ENCODE data around the gene KCMF1. TPM values are rescaled to one million over a fixed set of nuclear protein-coding genes. Genes with fewer than 3 reads are reported as not detected.

KCMF1 gene
- total and polyA plus RNA-seq, 2 experiments from 2014 or later = 50.8 to 63.0 TPM

- no peak overlapping the region for H3K4me3 ChIP-seq
- H3K4me2 ChIP-seq = peak overlapping the region; percentile 34
- H4K20me1 ChIP-seq (ENCODE audit: insufficient read depth, poor library complexity, severe bottlenecking) = no peaks in the 10 kb centered on the region
- H3K79me2 ChIP-seq = peaks cover 18% of the 10 kb centered on the region
- no peaks in the 10 kb centered on the region for H3K36me3 ChIP-seq (replicated peaks; ENCODE audit: insufficient read depth, low read depth)
- peaks cover 32% of the 10 kb centered on the region for H3K4me1 ChIP-seq (ENCODE audit: insufficient read depth)
- no peaks in the 10 kb centered on the region for H3K27me3 ChIP-seq
- H2AFZ ChIP-seq = no peak overlapping the region
- TF ChIP-seq EZH2 (IDR thresholded peaks at IDR 0.05; ENCODE audit: borderline replicate concordance) (no peak), EZH2phosphoT487 (IDR thresholded peaks at IDR 0.05; ENCODE audit: low read depth, severe bottlenecking, unreplicated experiment) (no peak)
- TF ChIP-seq, protein P1, sequence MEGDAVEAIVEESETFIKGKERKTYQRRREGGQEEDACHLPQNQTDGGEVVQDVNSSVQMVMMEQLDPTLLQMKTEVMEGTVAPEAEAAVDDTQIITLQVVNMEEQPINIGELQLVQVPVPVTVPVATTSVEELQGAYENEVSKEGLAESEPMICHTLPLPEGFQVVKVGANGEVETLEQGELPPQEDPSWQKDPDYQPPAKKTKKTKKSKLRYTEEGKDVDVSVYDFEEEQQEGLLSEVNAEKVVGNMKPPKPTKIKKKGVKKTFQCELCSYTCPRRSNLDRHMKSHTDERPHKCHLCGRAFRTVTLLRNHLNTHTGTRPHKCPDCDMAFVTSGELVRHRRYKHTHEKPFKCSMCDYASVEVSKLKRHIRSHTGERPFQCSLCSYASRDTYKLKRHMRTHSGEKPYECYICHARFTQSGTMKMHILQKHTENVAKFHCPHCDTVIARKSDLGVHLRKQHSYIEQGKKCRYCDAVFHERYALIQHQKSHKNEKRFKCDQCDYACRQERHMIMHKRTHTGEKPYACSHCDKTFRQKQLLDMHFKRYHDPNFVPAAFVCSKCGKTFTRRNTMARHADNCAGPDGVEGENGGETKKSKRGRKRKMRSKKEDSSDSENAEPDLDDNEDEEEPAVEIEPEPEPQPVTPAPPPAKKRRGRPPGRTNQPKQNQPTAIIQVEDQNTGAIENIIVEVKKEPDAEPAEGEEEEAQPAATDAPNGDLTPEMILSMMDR (IDR thresholded peaks at IDR 0.05; ENCODE audit: poor library complexity) = no peak
- WGBS (ENCODE audit: low lambda C conversion rate, missing lambda C conversion rate) = 50% methylated on average over 5 of the region's 5 CpGs
- H3K27ac ChIP-seq = peak overlapping the region; percentile 85
- H3K9me3 ChIP-seq (ENCODE audit: low read depth) = no peaks in the 10 kb centered on the region
- no peak for DNase-seq (ENCODE audit: low spot score)
- H3K9me2 ChIP-seq (replicated peaks; ENCODE audit: insufficient read depth) = no peaks in the 10 kb centered on the region
Observed at GRCh38 chr2:84959566-84960506, 11.1 kb upstream of the KCMF1 start.

DNA sequence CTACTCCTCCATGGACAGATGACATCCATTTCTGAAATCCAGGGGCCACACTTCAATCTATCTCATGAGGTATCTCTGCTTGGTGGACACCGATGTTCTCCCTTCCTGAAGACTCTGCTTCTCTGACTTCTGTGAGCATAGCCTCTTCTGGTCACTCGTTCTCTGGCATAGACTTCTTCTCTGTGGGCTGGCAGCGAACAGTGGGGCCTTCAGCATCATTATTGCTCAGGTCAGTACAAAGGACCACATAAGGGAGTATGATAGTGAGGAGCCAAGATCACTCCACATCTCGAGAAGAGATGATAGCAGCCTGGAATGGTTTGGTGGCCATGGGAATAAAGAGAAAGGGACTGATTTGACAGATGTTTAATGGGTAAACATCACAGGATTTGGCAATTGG, 8.0 kb upstream of the KCMF1 start:
- no peaks in the 10 kb centered on the region for H3K9me3 ChIP-seq (ENCODE audit: low read depth)
- no peak overlapping the region for H3K4me3 ChIP-seq
- no peak overlapping the region for H2AFZ ChIP-seq
- H3K27me3 ChIP-seq = no peaks in the 10 kb centered on the region
- no peak for DNase-seq (ENCODE audit: low spot score)
- H3K36me3 ChIP-seq (replicated peaks; ENCODE audit: insufficient read depth, low read depth) = no peaks in the 10 kb centered on the region
- peaks cover 49% of the 10 kb centered on the region for H3K79me2 ChIP-seq
- WGBS (ENCODE audit: low lambda C conversion rate, missing lambda C conversion rate) = 92% methylated on average over 4 of the region's 4 CpGs
- no peaks in the 10 kb centered on the region for H4K20me1 ChIP-seq (ENCODE audit: insufficient read depth, poor library complexity, severe bottlenecking)
- TF ChIP-seq EZH2phosphoT487 (IDR thresholded peaks at IDR 0.05; ENCODE audit: low read depth, severe bottlenecking, unreplicated experiment) (no peak), EZH2 (IDR thresholded peaks at IDR 0.05; ENCODE audit: borderline replicate concordance) (no peak)
- TF ChIP-seq, protein P1 (IDR thresholded peaks at IDR 0.05; ENCODE audit: poor library complexity) = no peak
- H3K9me2 ChIP-seq (replicated peaks; ENCODE audit: insufficient read depth) = no peaks in the 10 kb centered on the region
- H3K4me2 ChIP-seq = no peak overlapping the region
- peaks cover 28% of the 10 kb centered on the region for H3K4me1 ChIP-seq (ENCODE audit: insufficient read depth)
- H3K27ac ChIP-seq = no peak overlapping the region

DNA sequence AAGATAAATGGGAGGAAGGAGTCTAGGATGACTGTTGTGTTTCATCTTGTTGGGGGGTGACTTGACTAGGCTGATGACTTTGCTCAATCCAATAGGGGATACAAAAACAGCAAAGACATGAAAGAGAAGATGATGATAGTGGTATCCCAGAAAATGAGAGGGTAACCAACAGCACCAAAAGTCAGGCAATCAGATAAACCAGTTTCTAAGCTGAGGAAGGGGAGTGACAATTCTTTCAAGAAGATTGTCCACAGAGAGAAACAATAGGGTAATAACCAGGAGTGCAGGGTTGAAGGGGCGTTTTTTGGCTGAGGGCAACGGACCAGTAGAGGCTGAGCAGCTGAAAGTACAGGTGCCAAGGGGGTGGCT, 7.7 kb upstream of the KCMF1 start:
- Histone ChIP-seq H4K20me1 (ENCODE audit: insufficient read depth, poor library complexity, severe bottlenecking) (no peaks in the 10 kb centered on the region), H3K27ac (no peak overlapping the region), H3K4me3 (no peak overlapping the region), H3K9me2 (replicated peaks; ENCODE audit: insufficient read depth) (no peaks in the 10 kb centered on the region), H2AFZ (no peak overlapping the region), H3K27me3 (no peaks in the 10 kb centered on the region), H3K9me3 (ENCODE audit: low read depth) (no peaks in the 10 kb centered on the region), H3K4me1 (ENCODE audit: insufficient read depth) (peaks cover 28% of the 10 kb centered on the region), H3K79me2 (peaks cover 53% of the 10 kb centered on the region), H3K4me2 (no peak overlapping the region), H3K36me3 (replicated peaks; ENCODE audit: insufficient read depth, low read depth) (no peaks in the 10 kb centered on the region)
- WGBS (ENCODE audit: low lambda C conversion rate, missing lambda C conversion rate) = 93% methylated on average over 2 of the region's 2 CpGs
- no peak for DNase-seq (ENCODE audit: low spot score)
- TF ChIP-seq EZH2phosphoT487 (IDR thresholded peaks at IDR 0.05; ENCODE audit: low read depth, severe bottlenecking, unreplicated experiment) (no peak), EZH2 (IDR thresholded peaks at IDR 0.05; ENCODE audit: borderline replicate concordance) (no peak)
- TF ChIP-seq, protein P1 (IDR thresholded peaks at IDR 0.05; ENCODE audit: poor library complexity) = no peak

Measured in hepatocyte (in vitro differentiated cells).